ENCODE results near the gene MANEA.
"Not testable (repeated sequence)": the region's sequence is repeated elsewhere in the genome, so short reads cannot be mapped to it uniquely, and the experiment has no call there.

The MANEA gene

GRCh38 chr6:95574811-95575210 is 2.5 kb upstream of the MANEA start:
- TF ChIP-seq CTCF (IDR thresholded peaks at IDR 0.05; ENCODE audit: extremely low read depth, missing control alignments): no peak
- DNase-seq (ENCODE audit: low spot score): no peak

- TF ChIP-seq CTCF (IDR thresholded peaks at IDR 0.05; ENCODE audit: extremely low read depth, missing control alignments): no peak
- peak; percentile 23 for DNase-seq (ENCODE audit: low spot score)
Observed at GRCh38 chr6:95576218-95576997, 927 bp upstream of the MANEA start.

- DNase-seq (ENCODE audit: low spot score): no peak
- TF ChIP-seq CTCF (IDR thresholded peaks at IDR 0.05; ENCODE audit: extremely low read depth, missing control alignments): no peak
Observed at GRCh38 chr6:95576998-95577303, 384 bp upstream of the MANEA start.

GRCh38 chr6:95578106-95578410 is 723 bp downstream of the MANEA start:
- peak; percentile 19 for DNase-seq (ENCODE audit: low spot score)
- no peak for TF ChIP-seq CTCF (IDR thresholded peaks at IDR 0.05; ENCODE audit: extremely low read depth, missing control alignments)

GRCh38 chr6:95581073-95581472 is 3.7 kb downstream of the MANEA start:
- no peak for TF ChIP-seq CTCF (IDR thresholded peaks at IDR 0.05; ENCODE audit: extremely low read depth, missing control alignments)
- DNase-seq (ENCODE audit: low spot score): no peak

- not testable (repeated sequence) for DNase-seq (ENCODE audit: low spot score)
Observed at GRCh38 chr6:95584226-95584625, 6.9 kb downstream of the MANEA start.

GRCh38 chr6:95587989-95588388 is 10.7 kb downstream of the MANEA start:
- TF ChIP-seq CTCF (IDR thresholded peaks at IDR 0.05; ENCODE audit: extremely low read depth, missing control alignments): no peak
- DNase-seq (ENCODE audit: low spot score): no peak

- TF ChIP-seq CTCF (IDR thresholded peaks at IDR 0.05; ENCODE audit: extremely low read depth, missing control alignments): no peak
- DNase-seq (ENCODE audit: low spot score): no peak
Observed at GRCh38 chr6:95589067-95589466, 11.7 kb downstream of the MANEA start.

Measured in GM20000 (cell line).